ENCODE results near the gene SLC35F3. TPM values are rescaled to one million over a fixed set of nuclear protein-coding genes. Genes with fewer than 3 reads are reported as not detected.

The SLC35F3 gene
- total RNA-seq, 6 experiments from 2014 or later = not detected

DNA sequence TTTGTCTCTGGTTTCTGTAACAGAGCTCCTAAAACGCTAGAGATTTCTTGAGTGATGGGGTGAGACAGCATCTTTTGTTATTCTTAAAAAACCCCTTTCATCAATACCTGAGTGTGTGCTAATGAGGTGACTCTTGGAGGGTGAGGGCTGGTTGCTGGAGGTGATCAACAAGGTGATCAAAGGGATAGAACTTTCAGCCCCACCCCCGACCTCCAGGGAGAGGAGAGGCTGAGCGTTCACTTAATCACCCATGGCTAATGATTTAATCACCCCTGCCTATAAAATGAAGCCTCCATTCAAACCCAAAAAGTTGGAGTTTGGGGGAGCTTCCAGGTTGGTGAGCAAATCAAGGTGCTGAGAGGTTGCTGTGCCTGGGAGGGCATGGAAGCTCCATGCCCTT is 175.4 kb downstream of the SLC35F3 start:
- no peak for TF ChIP-seq POLR2A (IDR thresholded peaks at IDR 0.05)
- TF ChIP-seq, protein P1, sequence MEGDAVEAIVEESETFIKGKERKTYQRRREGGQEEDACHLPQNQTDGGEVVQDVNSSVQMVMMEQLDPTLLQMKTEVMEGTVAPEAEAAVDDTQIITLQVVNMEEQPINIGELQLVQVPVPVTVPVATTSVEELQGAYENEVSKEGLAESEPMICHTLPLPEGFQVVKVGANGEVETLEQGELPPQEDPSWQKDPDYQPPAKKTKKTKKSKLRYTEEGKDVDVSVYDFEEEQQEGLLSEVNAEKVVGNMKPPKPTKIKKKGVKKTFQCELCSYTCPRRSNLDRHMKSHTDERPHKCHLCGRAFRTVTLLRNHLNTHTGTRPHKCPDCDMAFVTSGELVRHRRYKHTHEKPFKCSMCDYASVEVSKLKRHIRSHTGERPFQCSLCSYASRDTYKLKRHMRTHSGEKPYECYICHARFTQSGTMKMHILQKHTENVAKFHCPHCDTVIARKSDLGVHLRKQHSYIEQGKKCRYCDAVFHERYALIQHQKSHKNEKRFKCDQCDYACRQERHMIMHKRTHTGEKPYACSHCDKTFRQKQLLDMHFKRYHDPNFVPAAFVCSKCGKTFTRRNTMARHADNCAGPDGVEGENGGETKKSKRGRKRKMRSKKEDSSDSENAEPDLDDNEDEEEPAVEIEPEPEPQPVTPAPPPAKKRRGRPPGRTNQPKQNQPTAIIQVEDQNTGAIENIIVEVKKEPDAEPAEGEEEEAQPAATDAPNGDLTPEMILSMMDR (IDR thresholded peaks at IDR 0.05) = no peak
- Histone ChIP-seq H3K36me3 (no peaks in the 10 kb centered on the region), H3K27ac (no peak overlapping the region), H3K4me1 (no peaks in the 10 kb centered on the region), H3K9me3 (no peaks in the 10 kb centered on the region), H3K27me3 (no peaks in the 10 kb centered on the region), H3K4me3 (no peak overlapping the region)
- intact Hi-C loops (cut with DNase I) = no loop called here
- DNase-seq = no peak
- WGBS (ENCODE audit: insufficient coverage, low coverage, low lambda C conversion rate, missing lambda C conversion rate) = 10% methylated on average over 3 of the region's 3 CpGs
- no peak for ATAC-seq

DNA sequence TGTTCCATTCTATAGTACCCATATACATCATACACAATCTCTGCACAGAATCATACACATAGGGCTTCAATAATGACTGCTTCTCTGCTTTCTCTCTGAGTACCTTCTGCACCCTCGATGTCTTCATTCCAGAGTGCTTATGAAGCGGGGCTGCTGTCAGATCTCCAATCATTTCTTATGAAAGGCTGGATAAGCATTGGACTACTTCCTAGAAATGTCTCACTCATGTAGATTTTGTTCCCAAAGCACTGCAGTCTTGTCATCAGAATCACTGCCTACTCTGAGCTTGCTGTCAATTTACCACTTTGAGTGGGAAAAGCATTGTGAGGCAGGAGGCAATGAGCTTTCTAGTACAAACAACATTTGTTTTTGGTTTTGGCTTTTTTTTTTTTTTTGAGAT is 179.0 kb downstream of the SLC35F3 start:
- intact Hi-C loops (cut with DNase I) = no loop called here
- no peak overlapping the region for H3K27ac ChIP-seq
- ATAC-seq = no peak
- WGBS (ENCODE audit: insufficient coverage, low coverage, low lambda C conversion rate, missing lambda C conversion rate) = no CpG with 5 or more reads among the region's 2 CpGs
- no peaks in the 10 kb centered on the region for H3K27me3 ChIP-seq
- TF ChIP-seq POLR2A (IDR thresholded peaks at IDR 0.05) = no peak
- TF ChIP-seq, protein P1 (IDR thresholded peaks at IDR 0.05) = no peak
- H3K9me3 ChIP-seq = no peaks in the 10 kb centered on the region
- no peaks in the 10 kb centered on the region for H3K4me1 ChIP-seq
- DNase-seq = no peak
- H3K4me3 ChIP-seq = no peak overlapping the region
- no peaks in the 10 kb centered on the region for H3K36me3 ChIP-seq

DNA sequence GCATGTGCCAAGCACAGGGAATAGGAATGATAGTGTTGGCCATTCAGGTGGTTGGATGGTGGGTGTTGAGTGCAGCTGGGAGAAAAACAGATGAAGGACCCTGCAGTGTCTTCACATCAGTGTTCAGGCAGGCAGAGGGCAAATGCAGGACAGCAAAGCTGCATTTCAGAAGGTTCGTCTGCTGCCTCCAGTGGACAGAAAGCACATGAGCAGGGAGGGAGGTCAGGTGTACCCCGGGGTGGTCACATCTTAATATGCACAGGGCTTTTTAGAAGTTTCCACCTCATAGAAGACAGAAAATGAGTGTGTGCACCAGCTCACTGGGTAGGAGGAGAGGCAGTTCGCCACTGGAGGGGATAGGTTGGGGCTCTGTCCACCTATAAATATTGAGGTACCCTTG is 184.9 kb downstream of the SLC35F3 start:
- ATAC-seq = no peak
- intact Hi-C loops (cut with DNase I) = no loop called here
- Histone ChIP-seq H3K4me3 (no peak overlapping the region), H3K36me3 (no peaks in the 10 kb centered on the region), H3K4me1 (no peaks in the 10 kb centered on the region), H3K9me3 (no peaks in the 10 kb centered on the region), H3K27me3 (no peaks in the 10 kb centered on the region), H3K27ac (no peak overlapping the region)
- no peak for DNase-seq
- TF ChIP-seq POLR2A (IDR thresholded peaks at IDR 0.05) = no peak
- TF ChIP-seq, protein P1 (IDR thresholded peaks at IDR 0.05) = no peak
- WGBS (ENCODE audit: insufficient coverage, low coverage, low lambda C conversion rate, missing lambda C conversion rate) = 68% methylated on average over 3 of the region's 3 CpGs

DNA sequence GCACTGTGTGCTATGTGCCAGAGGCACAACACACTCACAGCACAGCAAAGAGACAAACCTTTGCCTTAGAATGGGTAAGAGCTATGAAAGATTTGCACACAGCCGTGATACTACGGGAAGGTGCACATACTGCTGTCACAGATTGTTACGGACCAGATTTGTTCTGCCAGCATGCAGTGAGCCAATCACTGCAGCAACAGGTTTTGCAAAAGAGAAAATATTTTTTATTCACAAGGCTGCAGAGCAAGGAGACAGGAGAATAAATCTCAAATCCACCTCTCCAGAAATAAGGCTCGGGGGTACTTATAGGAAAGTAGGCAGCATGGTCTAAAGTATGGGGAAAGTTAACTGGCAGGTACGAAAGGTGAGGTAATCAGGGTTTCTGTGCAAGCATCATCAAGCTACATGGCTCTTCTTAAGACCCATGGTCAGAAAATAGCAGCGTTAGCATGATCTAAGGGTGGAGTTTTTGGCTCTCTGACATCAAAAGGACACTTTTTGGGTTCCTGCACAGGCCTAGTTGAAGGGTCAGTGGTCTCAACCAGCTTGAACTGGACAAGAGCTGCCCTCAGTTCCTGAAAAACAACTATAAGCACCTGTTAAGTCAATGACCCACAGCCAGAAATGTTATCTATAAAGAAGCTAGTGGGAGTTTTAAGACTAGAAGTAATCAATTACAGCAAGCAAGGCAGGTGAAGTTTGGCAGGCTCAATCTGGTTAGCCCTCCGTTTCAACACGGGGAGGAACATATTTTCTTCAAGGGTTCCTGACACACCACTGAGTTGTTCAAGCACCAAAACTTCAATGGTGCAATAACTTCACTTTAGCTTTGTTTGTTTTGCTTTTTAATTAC is 186.0 kb downstream of the SLC35F3 start:
- no peaks in the 10 kb centered on the region for H3K4me1 ChIP-seq
- no peaks in the 10 kb centered on the region for H3K27me3 ChIP-seq
- H3K27ac ChIP-seq = no peak overlapping the region
- TF ChIP-seq, protein P1 (IDR thresholded peaks at IDR 0.05) = no peak
- TF ChIP-seq POLR2A (IDR thresholded peaks at IDR 0.05) = no peak
- intact Hi-C loops (cut with DNase I) = no loop called here
- no peaks in the 10 kb centered on the region for H3K9me3 ChIP-seq
- DNase-seq = no peak
- WGBS (ENCODE audit: insufficient coverage, low coverage, low lambda C conversion rate, missing lambda C conversion rate) = 62% methylated on average over 8 of the region's 8 CpGs
- no peak overlapping the region for H3K4me3 ChIP-seq
- ATAC-seq = no peak
- no peaks in the 10 kb centered on the region for H3K36me3 ChIP-seq

Measured in right lobe of liver (tissue), 6 donors.